HepG2 (cell line): ENCODE measurements around the gene KRTAP12-1. TPM values are rescaled to one million over a fixed set of nuclear protein-coding genes. Genes with fewer than 3 reads are reported as not detected.
A peak's percentile ranks its signal among the peaks of the same experiment; 100 is the strongest.

ENCODE experiments used
- CREM ChIP-seq, 2 experiments: sonication (generic) in 1 of 2; formaldehyde crosslinking in 1 of 2; IDR thresholded peaks; 2 replicates each; pipeline versions ENCODE4 v1.4.0 to v1.6.1; 2016 to 2020; ENCODE audit warnings: antibody characterized with exemption in 1 of 2, mild to moderate bottlenecking in 1 of 2, missing genetic modification reagents in 1 of 2
- GFI1 ChIP-seq: sonication (generic); formaldehyde crosslinking; IDR thresholded peaks from 2 replicates; pipeline ENCODE4 v1.5.0; 2020; ENCODE audit warnings: missing genetic modification reagents, mild to moderate bottlenecking, borderline replicate concordance
- GTF3A ChIP-seq: sonication (generic); formaldehyde crosslinking; conservative IDR thresholded peaks from 2 replicates; pipeline ENCODE4 v1.4.0; 2020; ENCODE audit warnings: mild to moderate bottlenecking, missing genetic modification reagents
- KLF9 ChIP-seq: IDR thresholded peaks from 2 replicates; pipeline ENCODE4 v1.6.1; 2016; ENCODE audit warnings: low read depth
- MXI1 ChIP-seq: IDR thresholded peaks from 3 replicates; pipeline ENCODE4 v1.6.1; 2012; ENCODE audit warnings: low read depth, low read length, inconsistent platforms, borderline replicate concordance
- RFXANK ChIP-seq: IDR thresholded peaks from 2 replicates; pipeline ENCODE4 v1.6.1; 2016
- SAFB2 ChIP-seq: sonication (generic); formaldehyde crosslinking; IDR thresholded peaks from 2 replicates; pipeline ENCODE4 v1.5.1; 2020; ENCODE audit warnings: missing genetic modification reagents, low read depth, mild to moderate bottlenecking, borderline replicate concordance
- ZBTB7A ChIP-seq: sonication (generic); formaldehyde crosslinking; IDR thresholded peaks from 2 replicates; pipeline ENCODE4 v1.8.0; 2022; ENCODE audit warnings: mild to moderate bottlenecking, missing genetic modification reagents
- ZFP41 ChIP-seq: sonication (generic); formaldehyde crosslinking; IDR thresholded peaks from 2 replicates; pipeline ENCODE4 v1.4.0; 2020; ENCODE audit warnings: mild to moderate bottlenecking, missing genetic modification reagents, borderline replicate concordance
- ZNF333 ChIP-seq: sonication (generic); formaldehyde crosslinking; IDR thresholded peaks from 2 replicates; pipeline ENCODE4 v1.4.0; 2020; ENCODE audit warnings: mild to moderate bottlenecking, missing genetic modification reagents, borderline replicate concordance
- ZNF747 ChIP-seq: sonication (generic); formaldehyde crosslinking; IDR thresholded peaks from 2 replicates; pipeline ENCODE4 v1.8.1; 2023; ENCODE audit warnings: missing genetic modification reagents, mild to moderate bottlenecking, borderline replicate concordance
- polyA plus RNA-seq, 8 experiments: library from polyadenylated mRNA; depleted of rRNA in 3 of 8; stranded (reverse) in 7 of 8; unstranded in 1 of 8; fragments of >200 nt; fragmentation: Illumina TruSeq in 4 of 8; extraction: Trizol in 4 of 8; gene quantifications; 2 replicates each; pipeline versions ENCODE4 v1.2.1 to v1.2.3, GENCODE V29; 2011 to 2016; ENCODE audit warnings: low read depth in 4 of 8, missing spikeins in 1 of 8, mixed read lengths in 1 of 8; ENCODE audit not compliant: insufficient read depth in 1 of 8
- total RNA-seq, 5 experiments: library from RNA; depleted of rRNA; stranded (reverse); fragments of >200 nt; fragmentation: Illumina TruSeq; extraction: Trizol; gene quantifications; 2 replicates each; pipeline ENCODE4 v1.2.3, GENCODE V29; 2016; ENCODE audit warnings: low read depth in 1 of 5
- TF ChIP-seq, protein P1 (sequence below): sonication (generic); formaldehyde crosslinking; IDR thresholded peaks from 2 replicates; pipeline ENCODE4 v1.4.0; 2020; ENCODE audit warnings: low read depth, mild to moderate bottlenecking, missing genetic modification reagents
- TF ChIP-seq, protein P2 (sequence below): sonication (generic); formaldehyde crosslinking; IDR thresholded peaks from 2 replicates; pipeline ENCODE4 v1.5.0; 2020; ENCODE audit warnings: missing genetic modification reagents, mild to moderate bottlenecking, borderline replicate concordance
- TF ChIP-seq, protein P3 (sequence below): sonication (generic); formaldehyde crosslinking; IDR thresholded peaks from 2 replicates; pipeline ENCODE4 v1.4.0; 2020; ENCODE audit warnings: mild to moderate bottlenecking, missing genetic modification reagents
- TF ChIP-seq, protein P4 (sequence below): sonication (generic); formaldehyde crosslinking; IDR thresholded peaks from 2 replicates; pipeline ENCODE4 v1.4.0; 2020; ENCODE audit warnings: mild to moderate bottlenecking, missing genetic modification reagents, borderline replicate concordance

Gene KRTAP12-1
- total and polyA plus RNA-seq, 2 of the 13 experiments (the other 11 are each of a cell fraction or from before 2014, with no cell fraction given): not detected

DNA sequence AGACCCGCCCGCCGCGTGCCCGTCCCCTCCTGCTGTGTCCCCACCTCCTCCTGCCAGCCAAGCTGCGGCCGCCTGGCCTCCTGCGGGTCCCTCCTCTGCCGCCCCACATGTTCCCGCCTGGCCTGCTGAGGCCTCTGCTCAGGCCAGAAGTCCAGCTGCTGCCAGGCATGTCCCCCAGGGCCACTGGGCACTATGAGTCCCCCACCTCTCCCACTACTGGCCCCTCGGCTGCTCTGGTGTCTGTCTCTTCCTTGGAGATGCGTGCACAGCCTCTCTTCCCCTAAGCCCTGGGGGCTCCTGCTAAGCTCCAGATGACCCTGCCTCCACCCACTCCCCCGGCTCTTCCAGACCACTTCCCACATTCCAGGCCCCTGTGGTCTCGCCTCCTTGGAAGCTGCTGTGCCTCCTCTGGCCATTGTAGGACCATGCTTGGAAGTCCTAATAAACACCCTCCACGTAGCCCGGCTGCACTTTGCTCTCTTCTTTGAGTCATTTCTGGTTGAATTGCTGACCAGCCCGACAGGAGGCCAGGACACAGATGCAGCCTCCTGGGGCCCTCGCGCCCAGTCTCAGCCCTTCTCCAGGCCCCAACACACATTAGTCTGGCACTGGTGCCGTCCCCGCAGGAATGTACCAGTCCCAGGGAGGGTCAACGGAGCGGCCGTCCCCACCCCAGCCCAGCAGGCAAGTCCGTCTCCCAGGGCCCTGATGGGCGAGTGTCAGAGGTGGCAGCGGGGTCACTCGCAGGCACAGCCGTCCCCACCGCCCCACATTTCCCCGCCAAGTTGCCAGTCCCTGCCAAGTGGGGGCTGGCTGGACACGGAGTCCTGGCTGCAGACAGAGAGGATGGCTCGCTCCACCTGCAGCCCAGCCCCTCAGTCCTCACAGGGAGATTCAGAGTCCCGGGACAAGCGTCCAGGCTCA is 16.1 kb upstream of the KRTAP12-1 start (continued):
- TF ChIP-seq CREM (IDR thresholded peaks at IDR 0.05): no peak
- TF ChIP-seq CREM (CRISPR knock-in tag; IDR thresholded peaks at IDR 0.05): no peak
- TF ChIP-seq MXI1: no peak
- no peak for TF ChIP-seq KLF9
- TF ChIP-seq GTF3A (CRISPR knock-in tag): no peak
- no peak for TF ChIP-seq SAFB2 (CRISPR knock-in tag)
- TF ChIP-seq, protein P1, sequence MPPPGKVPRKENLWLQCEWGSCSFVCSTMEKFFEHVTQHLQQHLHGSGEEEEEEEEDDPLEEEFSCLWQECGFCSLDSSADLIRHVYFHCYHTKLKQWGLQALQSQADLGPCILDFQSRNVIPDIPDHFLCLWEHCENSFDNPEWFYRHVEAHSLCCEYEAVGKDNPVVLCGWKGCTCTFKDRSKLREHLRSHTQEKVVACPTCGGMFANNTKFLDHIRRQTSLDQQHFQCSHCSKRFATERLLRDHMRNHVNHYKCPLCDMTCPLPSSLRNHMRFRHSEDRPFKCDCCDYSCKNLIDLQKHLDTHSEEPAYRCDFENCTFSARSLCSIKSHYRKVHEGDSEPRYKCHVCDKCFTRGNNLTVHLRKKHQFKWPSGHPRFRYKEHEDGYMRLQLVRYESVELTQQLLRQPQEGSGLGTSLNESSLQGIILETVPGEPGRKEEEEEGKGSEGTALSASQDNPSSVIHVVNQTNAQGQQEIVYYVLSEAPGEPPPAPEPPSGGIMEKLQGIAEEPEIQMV (CRISPR knock-in tag): no peak
- TF ChIP-seq ZNF747: peak; percentile 49; the same call in 1 of the 2 replicates
- TF ChIP-seq GFI1 (CRISPR knock-in tag): no peak
- TF ChIP-seq, protein P2, sequence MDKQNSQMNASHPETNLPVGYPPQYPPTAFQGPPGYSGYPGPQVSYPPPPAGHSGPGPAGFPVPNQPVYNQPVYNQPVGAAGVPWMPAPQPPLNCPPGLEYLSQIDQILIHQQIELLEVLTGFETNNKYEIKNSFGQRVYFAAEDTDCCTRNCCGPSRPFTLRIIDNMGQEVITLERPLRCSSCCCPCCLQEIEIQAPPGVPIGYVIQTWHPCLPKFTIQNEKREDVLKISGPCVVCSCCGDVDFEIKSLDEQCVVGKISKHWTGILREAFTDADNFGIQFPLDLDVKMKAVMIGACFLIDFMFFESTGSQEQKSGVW (CRISPR knock-in tag): no peak
- TF ChIP-seq ZFP41: peak; percentile 38; the same call in 1 of the 2 replicates
- TF ChIP-seq, protein P3, sequence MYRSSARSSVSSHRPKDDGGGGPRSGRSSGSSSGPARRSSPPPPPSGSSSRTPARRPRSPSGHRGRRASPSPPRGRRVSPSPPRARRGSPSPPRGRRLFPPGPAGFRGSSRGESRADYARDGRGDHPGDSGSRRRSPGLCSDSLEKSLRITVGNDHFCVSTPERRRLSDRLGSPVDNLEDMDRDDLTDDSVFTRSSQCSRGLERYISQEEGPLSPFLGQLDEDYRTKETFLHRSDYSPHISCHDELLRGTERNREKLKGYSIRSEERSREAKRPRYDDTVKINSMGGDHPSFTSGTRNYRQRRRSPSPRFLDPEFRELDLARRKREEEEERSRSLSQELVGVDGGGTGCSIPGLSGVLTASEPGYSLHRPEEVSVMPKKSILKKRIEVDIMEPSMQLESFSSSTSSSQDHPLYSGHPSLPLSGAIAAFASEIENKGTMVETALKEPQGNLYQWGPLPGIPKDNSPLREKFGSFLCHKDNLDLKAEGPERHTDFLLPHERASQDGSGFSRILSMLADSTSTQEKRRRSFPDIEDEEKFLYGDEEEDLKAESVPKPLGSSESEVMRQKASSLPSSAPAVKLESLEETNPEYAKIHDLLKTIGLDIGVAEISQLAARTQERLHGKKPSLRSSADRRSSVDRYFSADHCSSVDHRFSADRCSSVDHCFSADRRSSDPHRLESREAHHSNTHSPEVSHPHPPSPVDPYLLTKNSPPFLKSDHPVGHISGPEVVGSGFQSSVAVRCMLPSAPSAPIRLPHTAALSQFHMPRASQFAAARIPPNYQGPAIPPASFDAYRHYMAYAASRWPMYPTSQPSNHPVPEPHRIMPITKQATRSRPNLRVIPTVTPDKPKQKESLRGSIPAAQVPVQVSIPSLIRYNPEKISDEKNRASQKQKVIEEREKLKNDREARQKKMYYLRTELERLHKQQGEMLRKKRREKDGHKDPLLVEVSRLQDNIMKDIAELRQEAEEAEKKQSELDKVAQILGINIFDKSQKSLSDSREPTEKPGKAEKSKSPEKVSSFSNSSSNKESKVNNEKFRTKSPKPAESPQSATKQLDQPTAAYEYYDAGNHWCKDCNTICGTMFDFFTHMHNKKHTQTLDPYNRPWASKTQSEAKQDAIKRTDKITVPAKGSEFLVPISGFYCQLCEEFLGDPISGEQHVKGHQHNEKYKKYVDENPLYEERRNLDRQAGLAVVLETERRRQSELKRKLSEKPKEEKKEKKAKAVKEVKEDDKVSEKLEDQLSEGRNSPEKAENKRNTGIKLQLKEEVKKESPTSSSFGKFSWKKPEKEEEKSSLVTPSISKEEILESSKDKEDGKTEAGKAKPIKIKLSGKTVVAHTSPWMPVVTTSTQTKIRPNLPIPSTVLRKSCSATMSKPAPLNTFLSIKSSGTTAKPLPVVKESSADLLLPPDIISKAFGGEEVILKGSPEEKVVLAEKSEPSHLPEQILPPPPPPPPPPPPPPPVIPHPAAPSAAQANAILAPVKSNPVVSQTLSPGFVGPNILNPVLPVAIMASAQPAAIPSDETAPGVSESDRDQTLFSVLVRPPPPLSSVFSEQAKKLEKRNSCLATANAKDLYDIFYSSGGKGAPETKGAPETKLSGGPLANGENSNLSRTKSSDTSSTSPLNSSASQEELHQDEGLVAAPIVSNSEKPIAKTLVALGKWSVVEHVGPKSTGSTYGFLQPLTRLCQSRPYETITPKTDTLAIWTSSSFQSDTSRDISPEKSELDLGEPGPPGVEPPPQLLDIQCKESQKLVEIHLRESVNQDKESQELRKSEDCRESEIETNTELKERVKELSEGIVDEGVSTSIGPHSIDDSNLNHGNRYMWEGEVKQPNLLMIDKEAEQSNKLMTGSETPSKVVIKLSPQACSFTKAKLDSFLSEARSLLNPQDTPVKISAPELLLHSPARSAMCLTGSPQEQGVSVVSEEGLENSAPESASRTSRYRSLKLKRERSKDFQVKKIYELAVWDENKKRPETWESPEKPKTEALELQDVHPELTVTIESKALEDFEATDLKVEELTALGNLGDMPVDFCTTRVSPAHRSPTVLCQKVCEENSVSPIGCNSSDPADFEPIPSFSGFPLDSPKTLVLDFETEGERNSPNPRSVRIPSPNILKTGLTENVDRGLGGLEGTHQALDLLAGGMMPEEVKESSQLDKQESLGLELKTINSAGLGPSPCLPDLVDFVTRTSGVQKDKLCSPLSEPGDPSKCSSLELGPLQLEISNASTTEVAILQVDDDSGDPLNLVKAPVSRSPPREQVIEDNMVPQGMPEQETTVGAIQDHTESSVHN (CRISPR knock-in tag): 0 out of 2 replicates have a peak, but pooled peaks have one; percentile 70
- no peak for TF ChIP-seq RFXANK
- 0 out of 2 replicates have a peak, but pooled peaks have one; percentile 6 for TF ChIP-seq ZNF333
- TF ChIP-seq, protein P4, sequence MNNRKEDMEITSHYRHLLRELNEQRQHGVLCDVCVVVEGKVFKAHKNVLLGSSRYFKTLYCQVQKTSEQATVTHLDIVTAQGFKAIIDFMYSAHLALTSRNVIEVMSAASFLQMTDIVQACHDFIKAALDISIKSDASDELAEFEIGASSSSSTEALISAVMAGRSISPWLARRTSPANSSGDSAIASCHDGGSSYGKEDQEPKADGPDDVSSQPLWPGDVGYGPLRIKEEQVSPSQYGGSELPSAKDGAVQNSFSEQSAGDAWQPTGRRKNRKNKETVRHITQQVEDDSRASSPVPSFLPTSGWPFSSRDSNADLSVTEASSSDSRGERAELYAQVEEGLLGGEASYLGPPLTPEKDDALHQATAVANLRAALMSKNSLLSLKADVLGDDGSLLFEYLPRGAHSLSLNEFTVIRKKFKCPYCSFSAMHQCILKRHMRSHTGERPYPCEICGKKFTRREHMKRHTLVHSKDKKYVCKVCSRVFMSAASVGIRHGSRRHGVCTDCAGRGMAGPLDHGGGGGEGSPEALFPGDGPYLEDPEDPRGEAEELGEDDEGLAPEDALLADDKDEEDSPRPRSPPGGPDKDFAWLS (CRISPR knock-in tag): no peak
- 0 out of 2 replicates have a peak, but pooled peaks have one; percentile 45 for TF ChIP-seq ZBTB7A
